Measurements from ENCODE around the gene SPATA20. TPM values are rescaled to one million over a fixed set of nuclear protein-coding genes. Genes with fewer than 3 reads are reported as not detected.

Gene SPATA20
- total and polyA plus RNA-seq, 7 donors, result 4.8 to 25.8 (median 16.7) TPM

GRCh38 chr17:50569592-50569991, 22.6 kb downstream of the SPATA20 start:
- Histone ChIP-seq H3K27ac (no peak overlapping the region), H3K36me3 (ENCODE audit: insufficient read depth in 1 of 2, low read depth in 1 of 2) (no peaks in the 10 kb centered on the region), H3K4me1 (no peaks in the 10 kb centered on the region), H3K27me3 (ENCODE audit: insufficient read depth in 3 of 3, low read length in 2 of 3) (peaks cover 0 to 20% (median 4%) of the 10 kb centered on the region in 3 donors), H3K4me3 (no peak overlapping the region), H3K9me3 (no peaks in the 10 kb centered on the region)
- 91 to 95% (median 93%) methylated on average over 7 of the region's 7 CpGs for WGBS, 3 donors
- ATAC-seq (no peak), DNase-seq (no peak)
- TF ChIP-seq CTCF (IDR thresholded peaks at IDR 0.05), result no peak
- intact Hi-C loops (cut with DNase I), result no loop called here

- intact Hi-C loops (cut with DNase I), result no loop called here
- Histone ChIP-seq H3K27me3 (ENCODE audit: insufficient read depth in 3 of 3, low read length in 2 of 3) (peaks cover 0 to 19% (median under 1%) of the 10 kb centered on the region in 3 donors), H3K4me1 (no peaks in the 10 kb centered on the region), H3K36me3 (ENCODE audit: insufficient read depth in 1 of 2, low read depth in 1 of 2) (no peaks in the 10 kb centered on the region), H3K9me3 (no peaks in the 10 kb centered on the region), H3K4me3 (no peak overlapping the region), H3K27ac (no peak overlapping the region)
- no peak for TF ChIP-seq CTCF (IDR thresholded peaks at IDR 0.05)
- WGBS, 3 donors, result 88 to 94% (median 92%) methylated on average over 8 of the region's 8 CpGs
- DNase-seq, result no peak
- ATAC-seq, result no peak
Observed at GRCh38 chr17:50570032-50570431, 23.1 kb downstream of the SPATA20 start.

- DNase-seq, result no peak
- H3K9me3 ChIP-seq, result no peaks in the 10 kb centered on the region
- WGBS, 3 donors, result 83 to 87% (median 85%) methylated on average over 7 of the region's 7 CpGs
- intact Hi-C loops (cut with DNase I), result no loop called here
- ATAC-seq, result no peak
- H3K4me3 ChIP-seq, result no peak overlapping the region
- no peaks in the 10 kb centered on the region for H3K36me3 ChIP-seq (ENCODE audit: insufficient read depth in 1 of 2, low read depth in 1 of 2)
- no peak for TF ChIP-seq CTCF (IDR thresholded peaks at IDR 0.05)
- no peaks in the 10 kb centered on the region for H3K4me1 ChIP-seq
- no peak overlapping the region for H3K27ac ChIP-seq
- H3K27me3 ChIP-seq (ENCODE audit: insufficient read depth in 3 of 3, low read length in 2 of 3), result peaks cover 0 to 14% (median 0%) of the 10 kb centered on the region in 3 donors
Observed at GRCh38 chr17:50570528-50570927, 23.6 kb downstream of the SPATA20 start.

GRCh38 chr17:50571681-50572080, 24.7 kb downstream of the SPATA20 start:
- no peaks in the 10 kb centered on the region for H3K9me3 ChIP-seq
- no peak overlapping the region for H3K27ac ChIP-seq
- H3K36me3 ChIP-seq (ENCODE audit: insufficient read depth in 1 of 2, low read depth in 1 of 2), result no peaks in the 10 kb centered on the region
- H3K27me3 ChIP-seq (ENCODE audit: insufficient read depth in 3 of 3, low read length in 2 of 3), result peaks cover 0 to 4% (median 0%) of the 10 kb centered on the region in 3 donors
- intact Hi-C loops (cut with DNase I), result no loop called here
- 83 to 87% (median 85%) methylated on average over 16 to 19 of the region's 19 CpGs for WGBS, 3 donors
- ATAC-seq, result no peak
- H3K4me3 ChIP-seq, result no peak overlapping the region
- DNase-seq, result no peak
- no peaks in the 10 kb centered on the region for H3K4me1 ChIP-seq
- TF ChIP-seq CTCF (IDR thresholded peaks at IDR 0.05), result no peak

GRCh38 chr17:50572541-50572940, 25.6 kb downstream of the SPATA20 start:
- Histone ChIP-seq H3K27ac (no peak overlapping the region), H3K4me1 (no peaks in the 10 kb centered on the region), H3K27me3 (ENCODE audit: insufficient read depth in 3 of 3, low read length in 2 of 3) (no peaks in the 10 kb centered on the region), H3K9me3 (no peaks in the 10 kb centered on the region), H3K4me3 (no peak overlapping the region), H3K36me3 (ENCODE audit: insufficient read depth in 1 of 2, low read depth in 1 of 2) (no peaks in the 10 kb centered on the region)
- 96 to 97% (median 97%) methylated on average over 20 of the region's 20 CpGs for WGBS, 3 donors
- ATAC-seq, result no peak
- intact Hi-C loops (cut with DNase I), result no loop called here
- no peak for TF ChIP-seq CTCF (IDR thresholded peaks at IDR 0.05)
- no peak for DNase-seq

All from psoas muscle (tissue), 8 donors.